RWPE1 (cell line): Measurements from ENCODE around the gene CREB1.

Experiments
- CTCF ChIA-PET: fragments of 350-600 bp; sonication (Branson Sonifier 250); formaldehyde crosslinking; extraction: SDS; loops from one replicate; lab custom pipeline; 2021; lab: Yijun Ruan, JAX
- POLR2A ChIA-PET: fragments of 400-600 bp; formaldehyde crosslinking; extraction: SDS; loops from one replicate; lab custom pipeline; 2020; ENCODE audit warnings: antibody characterized with exemption; ENCODE audit not compliant: low non-redundant PET; lab: Yijun Ruan, JAX
- DNase-seq: peaks from one replicate; pipeline ENCODE4 v3.0.0; 2012; ENCODE audit warnings: low spot score
- H3K27ac ChIP-seq: fragments of 450-650 bp; 2 replicates; pipeline ENCODE4 v1.5.1; 2017
- CTCF ChIP-seq: fragments of 450-650 bp; conservative IDR thresholded peaks from 2 replicates; pipeline ENCODE4 v1.5.1; 2017; ENCODE audit warnings: low read depth, mild to moderate bottlenecking

Gene CREB1

DNA sequence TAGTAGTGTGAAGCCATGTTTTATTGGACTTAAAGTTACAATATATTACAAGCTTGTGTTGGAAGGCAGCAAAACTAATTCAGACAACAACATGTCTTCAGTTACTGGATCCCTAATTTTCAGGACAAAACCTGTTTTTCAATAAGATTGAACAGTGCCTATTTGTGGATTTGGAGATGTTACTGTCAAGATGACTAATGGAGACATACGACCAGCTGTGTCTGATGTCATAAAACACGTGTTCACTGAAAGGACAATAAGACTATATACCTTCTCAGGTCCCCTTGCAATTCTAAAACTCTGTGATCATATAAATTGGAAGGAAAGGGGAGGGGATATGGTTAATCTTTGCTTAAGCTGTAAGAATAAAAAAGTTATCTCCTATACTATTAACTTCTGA is 73.7 kb downstream of the CREB1 start:
- no peak for DNase-seq
- CTCF ChIA-PET: interaction anchor here (0.6 kb wide), 3 partner anchors 83 to 364 kb away, joined by 3 to 5 read pairs (median 3); no protein-coding TSS in a partner anchor
- TF ChIP-seq CTCF: no peak
- H3K27ac ChIP-seq: no peak overlapping the region
- POLR2A ChIA-PET: no interaction called here

- POLR2A ChIA-PET: no interaction called here
- DNase-seq: no peak
- TF ChIP-seq CTCF: no peak
- CTCF ChIA-PET: interaction anchor here (0.7 kb wide), 1 partner anchor 190 kb away, joined by 4 read pairs; no protein-coding TSS in a partner anchor
- H3K27ac ChIP-seq: no peak overlapping the region; the same call in 1 of the 2 replicates
Observed at GRCh38 chr2:207606399-207606798, 76.6 kb downstream of the CREB1 start.

DNA sequence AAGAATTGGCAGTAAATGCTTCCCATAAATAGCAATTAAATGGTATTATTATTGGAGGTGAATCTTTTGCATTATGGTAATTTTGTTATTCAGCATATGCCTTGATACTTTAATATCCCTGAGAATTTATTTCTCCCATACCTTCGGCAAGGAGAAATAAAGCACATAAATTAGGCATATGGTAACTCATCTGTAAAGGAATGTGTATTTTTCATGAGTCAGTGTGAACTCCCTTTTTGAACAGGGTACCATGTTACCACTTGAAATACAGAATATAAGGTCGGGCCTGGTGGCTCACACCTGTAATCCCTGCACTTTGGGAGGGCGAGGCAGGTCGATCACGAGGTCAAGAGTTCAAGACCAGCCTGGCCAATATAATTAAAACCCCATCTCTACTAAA is 77.1 kb downstream of the CREB1 start:
- TF ChIP-seq CTCF: no peak
- ChIA-PET POLR2A (no interaction called here), CTCF (no interaction called here)
- no peak for DNase-seq
- H3K27ac ChIP-seq: no peak overlapping the region

DNA sequence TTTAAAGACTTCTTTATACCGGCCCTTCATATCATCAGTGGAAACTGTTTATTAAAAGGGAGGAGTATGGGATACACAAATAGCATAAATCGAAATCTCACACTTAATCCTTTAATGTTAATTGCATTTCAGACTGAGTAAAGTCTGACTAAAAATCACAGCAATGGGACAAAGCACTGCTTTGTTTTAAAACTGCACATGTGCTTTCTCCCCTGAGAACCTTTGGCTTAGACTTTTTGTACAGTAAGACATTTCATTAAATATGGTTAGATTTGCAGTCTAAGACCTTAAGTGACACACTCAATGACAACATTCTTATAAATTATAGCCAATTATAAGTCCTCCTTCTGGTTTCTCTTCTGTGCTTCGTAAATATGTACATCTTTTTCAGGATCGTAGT is 83.0 kb downstream of the CREB1 start:
- CTCF ChIA-PET: no interaction called here
- TF ChIP-seq CTCF: no peak
- no peak for DNase-seq
- POLR2A ChIA-PET: no interaction called here
- no peak overlapping the region for H3K27ac ChIP-seq

DNA sequence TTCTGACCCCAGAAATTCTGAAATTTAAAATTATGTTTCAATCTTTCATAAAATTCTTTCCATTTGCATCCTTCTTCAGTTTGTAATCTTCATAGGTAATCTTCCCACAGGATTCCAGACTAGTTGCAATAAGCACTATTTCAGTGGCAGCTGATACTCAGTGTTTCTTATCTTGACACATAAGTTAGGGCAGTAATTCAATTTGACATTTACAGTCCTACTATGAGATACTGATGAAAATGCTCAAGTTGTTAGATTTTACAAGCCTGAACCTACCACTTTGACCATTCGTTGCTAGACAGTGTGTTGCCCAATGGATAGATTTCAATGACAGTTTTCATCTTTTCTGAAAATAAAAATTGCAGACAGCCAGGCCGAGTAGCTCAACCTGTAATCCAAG is 85.1 kb downstream of the CREB1 start:
- TF ChIP-seq CTCF: no peak
- CTCF ChIA-PET: no interaction called here
- POLR2A ChIA-PET: no interaction called here
- H3K27ac ChIP-seq: no peak overlapping the region
- DNase-seq: no peak

- TF ChIP-seq CTCF: no peak
- peak overlapping the region; percentile 68 for H3K27ac ChIP-seq
- POLR2A ChIA-PET: no interaction called here
- CTCF ChIA-PET: no interaction called here
- DNase-seq: peak; percentile 59
Observed at GRCh38 chr2:207616185-207616584, 86.4 kb downstream of the CREB1 start.
